Esophagus muscularis mucosa (tissue), 4 donors: ENCODE measurements around the gene SLC23A2. TPM values are rescaled to one million over a fixed set of nuclear protein-coding genes. Genes with fewer than 3 reads are reported as not detected.

Experiments
- DNase-seq: peaks from one replicate; pipeline ENCODE4 v3.0.0-alpha.2; 2017; ENCODE audit errors: extremely low spot score
- H3K27ac ChIP-seq, 4 donors: fragments of 200-600 bp; sonication (generic); replicated peaks in 1 of 4; 1 replicate in 3 of 4; 2 replicates in 1 of 4; pipeline ENCODE4 v1.5.1; 2016 to 2019; ENCODE audit warnings: mild to moderate bottlenecking in 1 of 4
- H3K27me3 ChIP-seq, 4 donors: fragments of 200-600 bp; sonication (generic); one replicate each; pipeline versions ENCODE4 v1.5.1 to v1.6.0; 2016 to 2019
- H3K36me3 ChIP-seq, 4 donors: fragments of 200-600 bp; sonication (generic); one replicate each; pipeline ENCODE4 v1.5.1; 2016 to 2019
- H3K4me1 ChIP-seq, 4 donors: fragments of 200-600 bp; sonication (generic); one replicate each; pipeline ENCODE4 v1.5.1; 2016 to 2019
- H3K4me3 ChIP-seq, 4 donors: fragments of 200-600 bp; sonication (generic); 1 replicate in 2 of 4; 2 replicates in 2 of 4; pipeline ENCODE4 v1.5.1; 2016 to 2019; ENCODE audit warnings: mild to moderate bottlenecking in 4 of 4, moderate library complexity in 1 of 4
- H3K9me3 ChIP-seq, 4 donors: fragments of 200-600 bp; sonication (generic); 1 replicate in 3 of 4; 2 replicates in 1 of 4; pipeline ENCODE4 v1.5.1; 2016 to 2019
- CTCF ChIP-seq, 3 experiments: fragments of 200-600 bp in 2 of 3; fragments of 450-650 bp in 1 of 3; sonication (generic) in 2 of 3; IDR thresholded peaks; one replicate each; pipeline ENCODE4 v1.5.1; 2017 to 2019; ENCODE audit warnings: antibody characterized with exemption in 3 of 3, mild to moderate bottlenecking in 2 of 3, moderate library complexity in 1 of 3
- EP300 ChIP-seq: sonication (generic); formaldehyde crosslinking; IDR thresholded peaks from one replicate; pipeline ENCODE4 v1.6.1; 2017; ENCODE audit warnings: antibody characterized with exemption
- POLR2A ChIP-seq: fragments of 450-650 bp; IDR thresholded peaks from one replicate; pipeline ENCODE4 v1.6.1; 2017; ENCODE audit warnings: antibody characterized with exemption, moderate library complexity, mild to moderate bottlenecking, low read depth
- POLR2AphosphoS5 ChIP-seq, 2 donors: sonication (generic); formaldehyde crosslinking; IDR thresholded peaks; one replicate each; pipeline ENCODE4 v1.6.1; 2017; ENCODE audit warnings: antibody characterized with exemption in 2 of 2
- WGBS: methylation state at CpG from one replicate; pipeline ENCODE4 v1.1.5; 2018; 5-methylcytosine and 5-hydroxymethylcytosine counted together
- intact Hi-C: fragments of 100-400 bp; cut with DNase I; formaldehyde crosslinking; loops from one replicate; pipeline ENCODE4 v1.15.1; 2023
- total RNA-seq, 4 donors: library from RNA; depleted of rRNA; stranded (reverse); fragments of >200 nt; gene quantifications; one replicate each; pipeline versions ENCODE4 v1.1.0 to v1.2.1, GENCODE V29; 2016

SLC23A2 gene
- total RNA-seq, 4 donors from 2014 or later = 8.7 to 16.0 (median 12.2) TPM

- WGBS = 41% methylated on average over 11 of the region's 11 CpGs
- intact Hi-C loops = no loop called here
- H3K4me1 ChIP-seq = peaks cover 10 to 37% (median 27%) of the 10 kb centered on the region in 4 donors
- H3K4me3 ChIP-seq = peak overlapping the region; percentile 20 to 45 (median 30)
- no peaks in the 10 kb centered on the region for H3K27me3 ChIP-seq
- H3K27ac ChIP-seq = peak overlapping the region; percentile 46 to 60 (median 50)
- no peaks in the 10 kb centered on the region for H3K9me3 ChIP-seq
- TF ChIP-seq POLR2AphosphoS5 (IDR thresholded peaks at IDR 0.05) = no peak
- no peak for TF ChIP-seq POLR2A
- no peak for TF ChIP-seq EP300
- no peak for TF ChIP-seq CTCF (IDR thresholded peaks at IDR 0.05)
- DNase-seq = no peak
- peaks cover 0 to 23% (median 12%) of the 10 kb centered on the region in 4 donors for H3K36me3 ChIP-seq
Measured at GRCh38 chr20:4973330-4974097, 27.8 kb downstream of the SLC23A2 start.

- no peaks in the 10 kb centered on the region for H3K27me3 ChIP-seq
- intact Hi-C loops = no loop called here
- H3K27ac ChIP-seq = peak overlapping the region in 2 of 4 donors; percentile 51 to 60
- WGBS = 59% methylated on average over 12 of the region's 12 CpGs
- H3K4me1 ChIP-seq = peaks cover 5 to 29% (median 21%) of the 10 kb centered on the region in 4 donors
- TF ChIP-seq POLR2AphosphoS5 (IDR thresholded peaks at IDR 0.05) (no peak), POLR2A (no peak), CTCF (IDR thresholded peaks at IDR 0.05) (no peak), EP300 (no peak)
- H3K9me3 ChIP-seq = no peaks in the 10 kb centered on the region
- no peak for DNase-seq
- peak overlapping the region; percentile 20 to 45 (median 30) for H3K4me3 ChIP-seq
- H3K36me3 ChIP-seq = peaks cover 0 to 32% (median 20%) of the 10 kb centered on the region in 4 donors
Measured at GRCh38 chr20:4972506-4973251, 28.6 kb downstream of the SLC23A2 start.

GRCh38 chr20:4971064-4971463 is 30.2 kb downstream of the SLC23A2 start:
- intact Hi-C loops = no loop called here
- Histone ChIP-seq H3K36me3 (peaks cover 0 to 34% (median 23%) of the 10 kb centered on the region in 4 donors), H3K4me1 (peaks cover 5 to 39% (median 30%) of the 10 kb centered on the region in 4 donors), H3K27ac (no peak overlapping the region), H3K9me3 (no peaks in the 10 kb centered on the region), H3K4me3 (no peak overlapping the region), H3K27me3 (no peaks in the 10 kb centered on the region)
- no peak for DNase-seq
- TF ChIP-seq EP300 (no peak), POLR2A (no peak), POLR2AphosphoS5 (IDR thresholded peaks at IDR 0.05) (no peak), CTCF (IDR thresholded peaks at IDR 0.05) (no peak)
- WGBS = 100% methylated on average over 2 of the region's 2 CpGs

GRCh38 chr20:4967752-4968477 is 33.4 kb downstream of the SLC23A2 start:
- Histone ChIP-seq H3K27me3 (no peaks in the 10 kb centered on the region), H3K27ac (no peak overlapping the region), H3K4me1 (peaks cover 0 to 22% (median 16%) of the 10 kb centered on the region in 4 donors), H3K36me3 (peaks cover 0 to 34% (median 23%) of the 10 kb centered on the region in 4 donors), H3K9me3 (no peaks in the 10 kb centered on the region), H3K4me3 (no peak overlapping the region)
- 94% methylated on average over 12 of the region's 12 CpGs for WGBS
- DNase-seq = no peak
- TF ChIP-seq EP300 (no peak), POLR2AphosphoS5 (IDR thresholded peaks at IDR 0.05) (no peak), CTCF (IDR thresholded peaks at IDR 0.05) (no peak), POLR2A (no peak)
- intact Hi-C loops = no loop called here
